Activated CD4-positive, alpha-beta memory T cell treated with anti-CD3 and anti-CD28 coated beads for 36 hours (primary cell): ENCODE measurements around the gene F11R. TPM values are rescaled to one million over a fixed set of nuclear protein-coding genes. Genes with fewer than 3 reads are reported as not detected.
"Not testable (repeated sequence)": the region's sequence is repeated elsewhere in the genome, so short reads cannot be mapped to it uniquely, and the experiment has no call there.

Source experiments
- CTCF ChIA-PET: fragments of 350-600 bp; sonication (Branson Sonifier 250); formaldehyde crosslinking; loops from one replicate; lab custom pipeline; 2021; ENCODE audit warnings: antibody characterized with exemption, inconsistent platforms; lab: Charles Lee
- POLR2A ChIA-PET: fragments of 350-600 bp; sonication (Branson Sonifier 250); formaldehyde crosslinking; loops from one replicate; lab custom pipeline; 2021; ENCODE audit warnings: antibody characterized with exemption; lab: Charles Lee
- DNase-seq: peaks from one replicate; pipeline ENCODE4 v3.0.0-alpha.2; 2020
- H3K27ac Mint-ChIP-seq: one replicate; pipeline ENCODE4 v1.8.0; 2021; ENCODE audit warnings: mixed read lengths
- H3K27me3 Mint-ChIP-seq: one replicate; pipeline ENCODE4 v1.8.0; 2021; ENCODE audit warnings: mixed read lengths
- H3K36me3 Mint-ChIP-seq: one replicate; pipeline ENCODE4 v1.8.0; 2021; ENCODE audit warnings: mixed read lengths
- H3K4me1 Mint-ChIP-seq: one replicate; pipeline ENCODE4 v1.8.0; 2021; ENCODE audit warnings: low read depth, mixed read lengths
- H3K4me3 Mint-ChIP-seq: one replicate; pipeline ENCODE4 v1.8.0; 2021; ENCODE audit warnings: mild to moderate bottlenecking, mixed read lengths
- H3K9me3 Mint-ChIP-seq: one replicate; pipeline ENCODE4 v1.8.0; 2021; ENCODE audit warnings: mixed read lengths
- intact Hi-C: fragments of 100-400 bp; cut with micrococcal nuclease; formaldehyde crosslinking; loops from one replicate; pipeline ENCODE4 v1.15.1; 2023
- total RNA-seq, 2 experiments: library from RNA; stranded (reverse); gene quantifications; one replicate each; pipeline ENCODE4 v1.2.3, GENCODE V29; 2021

The F11R gene
- total RNA-seq, 2 experiments from 2014 or later: 21.3 to 25.3 TPM

GRCh38 chr1:161044535-161044907, 23.6 kb upstream of the F11R start:
- intact Hi-C loops: loop anchor here (10.0 kb wide), 1 partner anchor 50 kb away; no protein-coding TSS in a partner anchor
- Mint-ChIP-seq H3K4me3 (peak overlapping the region; percentile 90), H3K36me3 (peaks cover 52% of the 10 kb centered on the region), H3K27me3 (no peaks in the 10 kb centered on the region), H3K4me1 (peaks cover 33% of the 10 kb centered on the region), H3K9me3 (no peaks in the 10 kb centered on the region), H3K27ac (peak overlapping the region; percentile 96)
- ChIA-PET POLR2A (interaction anchor here (0.7 to 5.4 kb wide), 7 partner anchors 12 to 68 kb away, joined by 4 to 39 read pairs (median 7); partner anchors contain the start of genes ARHGAP30 and KLHDC9), CTCF (interaction anchor here (1.4 to 11.2 kb wide), 6 partner anchors 24 to 68 kb away, joined by 4 to 153 read pairs (median 16); partner anchors contain the start of genes ARHGAP30, F11R and KLHDC9)
- DNase-seq: peak; percentile 11

- DNase-seq: no peak
- Mint-ChIP-seq H3K27ac (peak overlapping the region; percentile 80), H3K9me3 (no peaks in the 10 kb centered on the region), H3K4me1 (peaks cover 37% of the 10 kb centered on the region), H3K27me3 (no peaks in the 10 kb centered on the region), H3K4me3 (peak overlapping the region; percentile 91), H3K36me3 (peaks cover 26% of the 10 kb centered on the region)
- CTCF ChIA-PET: interaction anchor here (1.0 to 11.2 kb wide), 5 partner anchors 9 to 59 kb away, joined by 3 to 153 read pairs (median 5); partner anchors contain the start of gene KLHDC9
- intact Hi-C loops: loop anchor here (2.0 kb wide), 1 partner anchor 19 kb away; the partner anchor contains the start of gene F11R
- POLR2A ChIA-PET: interaction anchor here (1.0 to 2.4 kb wide), 2 partner anchors 26 to 30 kb away, joined by 3 to 9 read pairs; partner anchors contain the start of gene ARHGAP30
Observed at GRCh38 chr1:161039546-161039945, 18.6 kb upstream of the F11R start.

GRCh38 chr1:161039154-161039545, 18.2 kb upstream of the F11R start:
- DNase-seq: no peak
- no peaks in the 10 kb centered on the region for H3K27me3 Mint-ChIP-seq
- H3K27ac Mint-ChIP-seq: peak overlapping the region; percentile 82
- no peaks in the 10 kb centered on the region for H3K9me3 Mint-ChIP-seq
- H3K4me1 Mint-ChIP-seq: peaks cover 35% of the 10 kb centered on the region
- ChIA-PET POLR2A (interaction anchor here (0.9 to 2.4 kb wide), 5 partner anchors 17 to 78 kb away, joined by 3 to 9 read pairs (median 4); partner anchors contain the start of genes ARHGAP30, F11R, NIT1 and PFDN2), CTCF (interaction anchor here (0.9 to 11.2 kb wide), 7 partner anchors 9 to 420 kb away, joined by 3 to 153 read pairs (median 5); partner anchors contain the start of gene KLHDC9)
- intact Hi-C loops: loop anchor here (2.0 kb wide), 1 partner anchor 18 kb away; the partner anchor contains the start of gene F11R
- peak overlapping the region; percentile 91 for H3K4me3 Mint-ChIP-seq
- peaks cover 25% of the 10 kb centered on the region for H3K36me3 Mint-ChIP-seq

- POLR2A ChIA-PET: interaction anchor here (0.6 to 2.4 kb wide), 9 partner anchors 8 to 79 kb away, joined by 3 to 9 read pairs (median 4); partner anchors contain the start of genes ARHGAP30, F11R, NIT1 and PFDN2
Observed at GRCh38 chr1:161038523-161039153, 17.7 kb upstream of the F11R start, which contains the start of gene TSTD1. TSTD1 (minus strand) TSS chr1:161038964; CDS start chr1:161038889, 75 bp downstream.

GRCh38 chr1:161037661-161038522, 16.9 kb upstream of the F11R start:
- intact Hi-C loops: loop anchor here (2.0 kb wide), 1 partner anchor 17 kb away; the partner anchor contains the start of gene F11R
- Mint-ChIP-seq H3K9me3 (no peaks in the 10 kb centered on the region), H3K4me1 (peaks cover 38% of the 10 kb centered on the region), H3K36me3 (peaks cover 24% of the 10 kb centered on the region), H3K27me3 (no peaks in the 10 kb centered on the region), H3K27ac (peak overlapping the region; percentile 82), H3K4me3 (peak overlapping the region; percentile 91)
- ChIA-PET CTCF (interaction anchor here (0.6 to 11.2 kb wide), 7 partner anchors 17 to 700 kb away, joined by 3 to 153 read pairs (median 4); partner anchors contain the start of genes F11R and KLHDC9), POLR2A (interaction anchor here (0.6 to 2.4 kb wide), 7 partner anchors 9 to 80 kb away, joined by 3 to 9 read pairs (median 4); partner anchors contain the start of genes ARHGAP30, F11R, NIT1 and PFDN2)
- DNase-seq: no peak

More at GRCh38 chr1:161038523-161039153, 17.7 kb upstream of the F11R start, which contains the start of gene TSTD1:
- Mint-ChIP-seq H3K27ac (peak within 1 kb of the TSS; percentile 82), H3K36me3 (peaks cover 25% of the 10 kb centered on the region), H3K27me3 (no peaks in the 10 kb centered on the region), H3K4me1 (peaks cover 36% of the 10 kb centered on the region), H3K4me3 (peak within 1 kb of the TSS; percentile 91), H3K9me3 (no peaks in the 10 kb centered on the region)
- intact Hi-C loops: loop anchor here (2.0 kb wide), 1 partner anchor 18 kb away; the partner anchor contains the start of gene F11R
- peak; percentile 93 for DNase-seq
- CTCF ChIA-PET: interaction anchor here (0.6 to 11.2 kb wide), 7 partner anchors 8 to 700 kb away, joined by 3 to 153 read pairs (median 4); partner anchors contain the start of gene KLHDC9

GRCh38 chr1:161033751-161034150, 12.8 kb upstream of the F11R start:
- intact Hi-C loops: no loop called here
- Mint-ChIP-seq H3K4me3 (no peak overlapping the region), H3K4me1 (peaks cover 32% of the 10 kb centered on the region), H3K9me3 (no peaks in the 10 kb centered on the region), H3K27ac (no peak overlapping the region), H3K27me3 (no peaks in the 10 kb centered on the region), H3K36me3 (peaks cover 8% of the 10 kb centered on the region)
- ChIA-PET POLR2A (interaction anchor here (0.7 kb wide), 1 partner anchor 13 kb away, joined by 3 read pairs; no protein-coding TSS in a partner anchor), CTCF (interaction anchor here (1.3 to 2.3 kb wide), 2 partner anchors 8 to 13 kb away, joined by 4 to 8 read pairs; partner anchors contain the start of gene F11R)
- no peak for DNase-seq

GRCh38 chr1:161032409-161032808, 11.5 kb upstream of the F11R start:
- Mint-ChIP-seq H3K4me3 (no peak overlapping the region), H3K9me3 (peaks cover 2% of the 10 kb centered on the region), H3K27me3 (no peaks in the 10 kb centered on the region), H3K4me1 (peaks cover 26% of the 10 kb centered on the region), H3K27ac (peak overlapping the region; percentile 49), H3K36me3 (peaks cover 11% of the 10 kb centered on the region)
- no peak for DNase-seq
- ChIA-PET POLR2A (interaction anchor here (0.6 to 1.3 kb wide), 3 partner anchors 13 to 132 kb away, joined by 3 to 4 read pairs (median 3); partner anchors contain the start of gene USF1), CTCF (interaction anchor here (1.3 to 2.3 kb wide), 2 partner anchors 9 to 11 kb away, joined by 4 to 8 read pairs; partner anchors contain the start of gene F11R)
- intact Hi-C loops: no loop called here

- intact Hi-C loops: no loop called here
- ChIA-PET CTCF (interaction anchor here (1.2 to 2.3 kb wide), 2 partner anchors 11 to 35 kb away, joined by 3 to 8 read pairs; partner anchors contain the start of gene F11R), POLR2A (interaction anchor here (0.6 to 1.3 kb wide), 2 partner anchors 13 to 133 kb away, joined by 3 to 4 read pairs; partner anchors contain the start of gene USF1)
- peaks cover 15% of the 10 kb centered on the region for H3K36me3 Mint-ChIP-seq
- peaks cover 28% of the 10 kb centered on the region for H3K4me1 Mint-ChIP-seq
- no peak overlapping the region for H3K4me3 Mint-ChIP-seq
- DNase-seq: no peak
- H3K27ac Mint-ChIP-seq: no peak overlapping the region
- peaks cover 7% of the 10 kb centered on the region for H3K9me3 Mint-ChIP-seq
- no peaks in the 10 kb centered on the region for H3K27me3 Mint-ChIP-seq
Observed at GRCh38 chr1:161031874-161032273, 10.9 kb upstream of the F11R start.

- DNase-seq, H3K9me3 Mint-ChIP-seq, intact Hi-C loops, H3K27ac Mint-ChIP-seq, POLR2A ChIA-PET, H3K27me3 Mint-ChIP-seq, CTCF ChIA-PET, H3K4me3 Mint-ChIP-seq: not testable (repeated sequence)
- Mint-ChIP-seq H3K36me3 (peaks cover 17% of the 10 kb centered on the region), H3K4me1 (peaks cover 28% of the 10 kb centered on the region)
Observed at GRCh38 chr1:161029466-161029865, 8.5 kb upstream of the F11R start.

GRCh38 chr1:161026954-161027353, 6.0 kb upstream of the F11R start:
- H3K27ac Mint-ChIP-seq, DNase-seq, H3K27me3 Mint-ChIP-seq, intact Hi-C loops, H3K9me3 Mint-ChIP-seq, H3K4me3 Mint-ChIP-seq: not testable (repeated sequence)
- peaks cover 20% of the 10 kb centered on the region for H3K4me1 Mint-ChIP-seq
- POLR2A ChIA-PET: interaction anchor here (0.7 to 0.9 kb wide), 3 partner anchors 11 to 78 kb away, joined by 3 read pairs; partner anchors contain the start of gene USF1
- CTCF ChIA-PET: interaction anchor here (1.4 kb wide), 1 partner anchor 29 kb away, joined by 4 read pairs; no protein-coding TSS in a partner anchor
- peaks cover 17% of the 10 kb centered on the region for H3K36me3 Mint-ChIP-seq
